ENCODE results near the gene ZNF700.
"Not testable (repeated sequence)": the region's sequence is repeated elsewhere in the genome, so short reads cannot be mapped to it uniquely, and the experiment has no call there.

The ZNF700 gene

DNA sequence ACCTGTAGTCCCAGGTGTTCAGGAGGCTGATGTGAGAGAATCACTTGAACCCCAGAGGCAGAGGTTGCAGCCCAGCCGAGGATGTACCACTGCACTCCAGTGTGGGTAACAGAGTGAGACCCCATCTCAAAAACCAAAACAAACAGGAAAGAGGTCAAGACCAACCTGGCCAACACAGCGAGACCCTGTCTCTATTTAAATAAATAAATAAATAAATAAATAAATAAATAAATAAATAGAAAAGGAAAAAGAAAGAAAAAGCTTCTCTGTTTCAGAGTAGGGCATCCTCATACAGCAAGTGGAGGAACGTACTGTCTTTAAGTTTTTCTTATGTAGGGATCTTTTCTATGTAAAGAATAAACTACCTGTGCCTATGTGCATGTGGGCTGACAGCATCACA is 2.3 kb downstream of the ZNF700 start:
- Histone ChIP-seq H2BK120ac (ENCODE audit: low read depth, low read length) (no peak overlapping the region), H3K36me3 (replicated peaks in 1 of 2; ENCODE audit: control insufficient read depth in 2 of 2, insufficient read depth in 2 of 2, low read length in 2 of 2) (peaks cover 4 to 53% of the 10 kb centered on the region in 2 donors), H3K18ac (ENCODE audit: low read length) (no peak overlapping the region), H3K23ac (ENCODE audit: low read depth, low read length, poor library complexity) (no peak overlapping the region), H3K4me3 (ENCODE audit: low read length in 2 of 2) (peak overlapping the region in 1 of 2 donors; percentile 99), H3K4me1 (ENCODE audit: control insufficient read depth in 2 of 2, insufficient read depth in 1 of 2, low read depth in 1 of 2, low read length in 2 of 2) (peaks cover 6% of the 10 kb centered on the region in 2 donors), H3K27me3 (ENCODE audit: control insufficient read depth in 3 of 3, insufficient read depth in 3 of 3, low read depth in 1 of 3, low read length in 3 of 3) (no peaks in the 10 kb centered on the region), H3K9me3 (replicated peaks in 1 of 2; ENCODE audit: control insufficient read depth in 2 of 2, insufficient read depth in 1 of 2, low read depth in 1 of 2, low read length in 2 of 2) (peaks cover 8 to 52% of the 10 kb centered on the region in 2 donors), H3K79me1 (ENCODE audit: low read depth, low read length) (peaks cover 3% of the 10 kb centered on the region), H2BK12ac (ENCODE audit: low read length) (no peak overlapping the region), H4K8ac (ENCODE audit: low read depth, low read length) (no peak overlapping the region), H3K14ac (ENCODE audit: low read length) (no peak overlapping the region), H4K91ac (ENCODE audit: low read depth, low read length, poor library complexity) (no peak overlapping the region), H3K9ac (ENCODE audit: low read depth, low read length, poor library complexity) (no peak overlapping the region), H3K4ac (ENCODE audit: low read length) (no peak overlapping the region), H2AK5ac (ENCODE audit: low read depth, low read length) (no peak overlapping the region), H3K4me2 (ENCODE audit: insufficient read depth, low read length, poor library complexity, severe bottlenecking) (no peak overlapping the region), H2BK5ac (ENCODE audit: low read length) (no peak overlapping the region), H2BK15ac (ENCODE audit: low read length) (no peak overlapping the region), H2AFZ (ENCODE audit: low read length) (no peak overlapping the region), H3K27ac (replicated peaks; ENCODE audit: low read length) (no peak overlapping the region)
- WGBS, 2 donors (ENCODE audit: extremely low coverage in 2 of 2, insufficient read length in 2 of 2, insufficient replicate concordance in 1 of 2) = no CpG with 5 or more reads among the region's 3 CpGs
- DNase-seq (ENCODE audit: low spot score) = no peak

- Histone ChIP-seq H4K91ac (ENCODE audit: low read depth, low read length, poor library complexity) (no peak overlapping the region), H3K4me1 (ENCODE audit: control insufficient read depth in 2 of 2, insufficient read depth in 1 of 2, low read depth in 1 of 2, low read length in 2 of 2) (peaks cover 0 to 1% of the 10 kb centered on the region in 2 donors)
- no CpG with 5 or more reads among the region's 3 CpGs for WGBS, 2 donors (ENCODE audit: extremely low coverage in 2 of 2, insufficient read length in 2 of 2, insufficient replicate concordance in 1 of 2)
Measured at GRCh38 chr19:11931051-11931450, 6.1 kb downstream of the ZNF700 start.

GRCh38 chr19:11931513-11931912 is 6.6 kb downstream of the ZNF700 start:
- H3K27ac ChIP-seq (replicated peaks; ENCODE audit: low read length) = no peak overlapping the region
- H3K14ac ChIP-seq (ENCODE audit: low read length) = no peak overlapping the region
- peaks cover 4 to 80% of the 10 kb centered on the region in 2 donors for H3K36me3 ChIP-seq (replicated peaks in 1 of 2; ENCODE audit: control insufficient read depth in 2 of 2, insufficient read depth in 2 of 2, low read length in 2 of 2)
- no peak overlapping the region for H3K4me2 ChIP-seq (ENCODE audit: insufficient read depth, low read length, poor library complexity, severe bottlenecking)
- peaks cover 7 to 84% of the 10 kb centered on the region in 2 donors for H3K9me3 ChIP-seq (replicated peaks in 1 of 2; ENCODE audit: control insufficient read depth in 2 of 2, insufficient read depth in 1 of 2, low read depth in 1 of 2, low read length in 2 of 2)
- no peaks in the 10 kb centered on the region for H3K4me1 ChIP-seq (ENCODE audit: control insufficient read depth in 2 of 2, insufficient read depth in 1 of 2, low read depth in 1 of 2, low read length in 2 of 2)
- no peak overlapping the region for H3K18ac ChIP-seq (ENCODE audit: low read length)
- no peak overlapping the region for H3K4ac ChIP-seq (ENCODE audit: low read length)
- no peak overlapping the region for H2AFZ ChIP-seq (ENCODE audit: low read length)
- no peak overlapping the region for H2BK120ac ChIP-seq (ENCODE audit: low read depth, low read length)
- H3K27me3 ChIP-seq (ENCODE audit: control insufficient read depth in 3 of 3, insufficient read depth in 3 of 3, low read depth in 1 of 3, low read length in 3 of 3) = no peaks in the 10 kb centered on the region
- DNase-seq (ENCODE audit: low spot score) = no peak
- no CpG with 5 or more reads among the region's 3 CpGs for WGBS, 2 donors (ENCODE audit: extremely low coverage in 2 of 2, insufficient read length in 2 of 2, insufficient replicate concordance in 1 of 2)
- no peak overlapping the region for H4K91ac ChIP-seq (ENCODE audit: low read depth, low read length, poor library complexity)
- no peak overlapping the region for H2BK12ac ChIP-seq (ENCODE audit: low read length)
- H3K4me3 ChIP-seq (ENCODE audit: low read length in 2 of 2) = no peak overlapping the region
- no peak overlapping the region for H2BK5ac ChIP-seq (ENCODE audit: low read length)
- H3K9ac ChIP-seq (ENCODE audit: low read depth, low read length, poor library complexity) = no peak overlapping the region
- H4K8ac ChIP-seq (ENCODE audit: low read depth, low read length) = no peak overlapping the region
- no peak overlapping the region for H2BK15ac ChIP-seq (ENCODE audit: low read length)
- no peak overlapping the region for H3K23ac ChIP-seq (ENCODE audit: low read depth, low read length, poor library complexity)
- peaks cover 1% of the 10 kb centered on the region for H3K79me1 ChIP-seq (ENCODE audit: low read depth, low read length)
- H2AK5ac ChIP-seq (ENCODE audit: low read depth, low read length) = no peak overlapping the region

More at GRCh38 chr19:11931051-11931450, 6.1 kb downstream of the ZNF700 start:
- Histone ChIP-seq H3K4me3 (ENCODE audit: low read length in 2 of 2) (no peak overlapping the region), H3K36me3 (replicated peaks in 1 of 2; ENCODE audit: control insufficient read depth in 2 of 2, insufficient read depth in 2 of 2, low read length in 2 of 2) (peaks cover 4 to 80% of the 10 kb centered on the region in 2 donors), H3K4ac (ENCODE audit: low read length) (no peak overlapping the region), H3K23ac (ENCODE audit: low read depth, low read length, poor library complexity) (no peak overlapping the region), H2BK15ac (ENCODE audit: low read length) (no peak overlapping the region), H2BK12ac (ENCODE audit: low read length) (no peak overlapping the region), H3K9ac (ENCODE audit: low read depth, low read length, poor library complexity) (no peak overlapping the region), H3K14ac (ENCODE audit: low read length) (no peak overlapping the region), H3K27me3 (ENCODE audit: control insufficient read depth in 3 of 3, insufficient read depth in 3 of 3, low read depth in 1 of 3, low read length in 3 of 3) (no peaks in the 10 kb centered on the region), H2AK5ac (ENCODE audit: low read depth, low read length) (no peak overlapping the region), H2BK5ac (ENCODE audit: low read length) (no peak overlapping the region), H3K9me3 (replicated peaks in 1 of 2; ENCODE audit: control insufficient read depth in 2 of 2, insufficient read depth in 1 of 2, low read depth in 1 of 2, low read length in 2 of 2) (peaks cover 7 to 85% of the 10 kb centered on the region in 2 donors), H3K27ac (replicated peaks; ENCODE audit: low read length) (no peak overlapping the region), H3K4me2 (ENCODE audit: insufficient read depth, low read length, poor library complexity, severe bottlenecking) (no peak overlapping the region), H4K8ac (ENCODE audit: low read depth, low read length) (no peak overlapping the region), H3K18ac (ENCODE audit: low read length) (no peak overlapping the region), H2BK120ac (ENCODE audit: low read depth, low read length) (no peak overlapping the region), H2AFZ (ENCODE audit: low read length) (no peak overlapping the region), H3K79me1 (ENCODE audit: low read depth, low read length) (peaks cover 1% of the 10 kb centered on the region)
- no peak for DNase-seq (ENCODE audit: low spot score)

DNA sequence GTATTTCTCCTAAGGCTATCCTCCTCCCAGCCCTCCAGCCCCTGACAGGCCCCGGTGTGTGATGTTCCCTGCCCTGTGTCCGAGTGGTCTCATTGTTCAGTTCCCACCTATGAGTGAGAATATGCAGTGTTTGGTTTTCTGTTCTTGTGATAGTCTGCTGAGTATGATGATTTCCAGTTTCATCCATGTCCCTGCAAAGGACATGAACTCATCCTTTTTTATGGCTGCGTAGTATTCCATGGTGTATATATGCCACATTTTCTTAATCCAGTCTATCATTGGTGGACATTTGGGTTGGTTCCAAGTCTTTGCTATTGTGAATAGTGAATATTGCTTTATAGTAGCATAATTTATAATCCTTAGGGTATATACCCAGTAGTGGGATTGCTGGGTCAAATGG is 10.9 kb downstream of the ZNF700 start:
- no CpG with 5 or more reads among the region's 3 CpGs for WGBS, 2 donors (ENCODE audit: extremely low coverage in 2 of 2, insufficient read length in 2 of 2, insufficient replicate concordance in 1 of 2)
- H2BK12ac ChIP-seq (ENCODE audit: low read length) = not testable (repeated sequence)

More for the DNA sequence above, 10.9 kb downstream of the ZNF700 start:
- not testable (repeated sequence) for H2BK5ac ChIP-seq (ENCODE audit: low read length); H2BK15ac ChIP-seq (ENCODE audit: low read length); H2AK5ac ChIP-seq (ENCODE audit: low read depth, low read length); H3K23ac ChIP-seq (ENCODE audit: low read depth, low read length, poor library complexity); H3K27ac ChIP-seq (replicated peaks; ENCODE audit: low read length); H4K8ac ChIP-seq (ENCODE audit: low read depth, low read length); H3K4me2 ChIP-seq (ENCODE audit: insufficient read depth, low read length, poor library complexity, severe bottlenecking); H3K18ac ChIP-seq (ENCODE audit: low read length); H3K14ac ChIP-seq (ENCODE audit: low read length); H2AFZ ChIP-seq (ENCODE audit: low read length); H3K4me1 ChIP-seq (ENCODE audit: control insufficient read depth in 2 of 2, insufficient read depth in 1 of 2, low read depth in 1 of 2, low read length in 2 of 2); H4K91ac ChIP-seq (ENCODE audit: low read depth, low read length, poor library complexity); H3K27me3 ChIP-seq (ENCODE audit: control insufficient read depth in 3 of 3, insufficient read depth in 3 of 3, low read depth in 1 of 3, low read length in 3 of 3); DNase-seq (ENCODE audit: low spot score); H3K4me3 ChIP-seq (ENCODE audit: low read length in 2 of 2); H3K9ac ChIP-seq (ENCODE audit: low read depth, low read length, poor library complexity); H3K4ac ChIP-seq (ENCODE audit: low read length); H2BK120ac ChIP-seq (ENCODE audit: low read depth, low read length); H3K79me1 ChIP-seq (ENCODE audit: low read depth, low read length)
- Histone ChIP-seq H3K9me3 (replicated peaks in 1 of 2; ENCODE audit: control insufficient read depth in 2 of 2, insufficient read depth in 1 of 2, low read depth in 1 of 2, low read length in 2 of 2) (peaks cover 3 to 70% of the 10 kb centered on the region in 2 donors), H3K36me3 (replicated peaks in 1 of 2; ENCODE audit: control insufficient read depth in 2 of 2, insufficient read depth in 2 of 2, low read length in 2 of 2) (peaks cover 2 to 55% of the 10 kb centered on the region in 2 donors)
